IMR-90 (cell line): ENCODE results near the gene PIK3R5. TPM values are rescaled to one million over a fixed set of nuclear protein-coding genes. Genes with fewer than 3 reads are reported as not detected.

Source experiments
- ATAC-seq: fragments of 200-7000 bp; cut with Tn5 transposase; 2 replicates; pipeline ENCODE4 v1.9.1; 2020; ENCODE audit warnings: low read depth, mild to moderate bottlenecking, moderate library complexity
- BruUV-seq: library from RNA; stranded (reverse); fragments of 400-500 nt; replicated peaks from 2 replicates; lab custom pipeline; 2021; lab: Mats Ljungman, UMichigan
- CTCF ChIA-PET: fragments of 300-600 bp; formaldehyde crosslinking; extraction: SDS; loops from one replicate; lab custom pipeline; 2021; ENCODE audit warnings: antibody characterized with exemption; lab: Yijun Ruan, JAX
- POLR2A ChIA-PET: fragments of 300-600 bp; sonication (Branson Sonifier 250); formaldehyde crosslinking; loops from one replicate; lab custom pipeline; 2022; ENCODE audit warnings: antibody characterized with exemption; ENCODE audit not compliant: unreplicated experiment; lab: Charles Lee
- DNase-seq: peaks from one replicate; pipeline ENCODE4 v3.0.0; 2013
- H2AFZ ChIP-seq: replicated peaks from 2 replicates; pipeline ENCODE3; 2013; ENCODE audit warnings: low read length, mild to moderate bottlenecking; ENCODE audit not compliant: poor library complexity
- H2AK5ac ChIP-seq: 2 replicates; pipeline ENCODE4 v1.6.1; 2013; ENCODE audit warnings: low read depth, low read length, inconsistent platforms
- H2AK9ac ChIP-seq: replicated peaks from 2 replicates; pipeline ENCODE3; 2013; ENCODE audit warnings: mild to moderate bottlenecking, low read depth, low read length, moderate library complexity; ENCODE audit not compliant: poor library complexity
- H2BK120ac ChIP-seq: 2 replicates; pipeline ENCODE4 v1.6.1; 2013; ENCODE audit warnings: low read depth, low read length, inconsistent platforms
- H2BK15ac ChIP-seq: 3 replicates; pipeline ENCODE4 v1.6.1; 2013; ENCODE audit warnings: low read depth, low read length, inconsistent platforms
- H2BK20ac ChIP-seq: 2 replicates; pipeline ENCODE4 v1.6.1; 2013; ENCODE audit warnings: low read depth, mild to moderate bottlenecking, inconsistent platforms, low read length, moderate library complexity
- H2BK5ac ChIP-seq: 2 replicates; pipeline ENCODE4 v1.6.1; 2013; ENCODE audit warnings: mild to moderate bottlenecking, low read depth, low read length, inconsistent platforms; ENCODE audit not compliant: poor library complexity, severe bottlenecking
- H3K14ac ChIP-seq: replicated peaks from 2 replicates; pipeline ENCODE4 v1.6.1; 2013; ENCODE audit warnings: low read depth, low read length, inconsistent platforms
- H3K18ac ChIP-seq: 2 replicates; pipeline ENCODE4 v1.6.1; 2013; ENCODE audit warnings: low read depth, low read length, control low read depth
- H3K23ac ChIP-seq: 2 replicates; pipeline ENCODE4 v1.6.1; 2013; ENCODE audit warnings: low read depth, low read length, inconsistent platforms
- H3K27ac ChIP-seq: 2 replicates; pipeline ENCODE4 v1.5.1; 2013; ENCODE audit warnings: mild to moderate bottlenecking, control low read depth, low read length; ENCODE audit not compliant: insufficient read depth
- H3K27me3 ChIP-seq: 2 replicates; pipeline ENCODE4 v1.6.1; 2013; ENCODE audit warnings: low read length; ENCODE audit not compliant: control insufficient read depth, insufficient read depth
- H3K36me3 ChIP-seq: 2 replicates; pipeline ENCODE4 v1.6.1; 2013; ENCODE audit warnings: low read length, mixed read lengths; ENCODE audit not compliant: control insufficient read depth, insufficient read depth
- H3K4ac ChIP-seq: 2 replicates; pipeline ENCODE4 v1.6.1; 2013; ENCODE audit warnings: low read depth, low read length, inconsistent platforms
- H3K4me1 ChIP-seq: 2 replicates; pipeline ENCODE4 v1.6.1; 2013; ENCODE audit warnings: low read length, mixed read lengths; ENCODE audit not compliant: control insufficient read depth, insufficient read depth
- H3K4me2 ChIP-seq: 2 replicates; pipeline ENCODE4 v1.6.1; 2013; ENCODE audit warnings: low read depth, mild to moderate bottlenecking, control low read depth, low read length, moderate library complexity
- H3K4me3 ChIP-seq: 2 replicates; pipeline ENCODE4 v1.5.1; 2013; ENCODE audit warnings: low read depth, mild to moderate bottlenecking, control low read depth, low read length, moderate library complexity; ENCODE audit not compliant: insufficient read depth
- H3K56ac ChIP-seq: 2 replicates; pipeline ENCODE4 v1.6.1; 2013; ENCODE audit warnings: low read length, inconsistent platforms; ENCODE audit not compliant: insufficient read depth; ENCODE audit errors: extremely low read depth
- H3K79me1 ChIP-seq, 2 experiments: 2 replicates each; pipeline ENCODE4 v1.6.1; 2013; ENCODE audit warnings: low read length in 2 of 2, inconsistent platforms in 1 of 2, low read depth in 1 of 2
- H3K9ac ChIP-seq: 2 replicates; pipeline ENCODE4 v1.6.1; 2013; ENCODE audit warnings: low read depth, low read length, control low read depth
- H3K9me1 ChIP-seq: 2 replicates; pipeline ENCODE4 v1.6.1; 2013; ENCODE audit warnings: low read length, inconsistent platforms; ENCODE audit not compliant: insufficient read depth
- H3K9me3 ChIP-seq: 2 replicates; pipeline ENCODE4 v1.6.1; 2013; ENCODE audit warnings: low read length; ENCODE audit not compliant: control insufficient read depth, insufficient read depth
- H4K20me1 ChIP-seq: 2 replicates; pipeline ENCODE4 v1.6.1; 2013; ENCODE audit warnings: low read length, inconsistent platforms; ENCODE audit not compliant: insufficient read depth
- H4K5ac ChIP-seq: 2 replicates; pipeline ENCODE4 v1.6.1; 2013; ENCODE audit warnings: mild to moderate bottlenecking, low read depth, low read length, control low read depth
- H4K8ac ChIP-seq, 2 experiments: 2 replicates each; pipeline ENCODE4 v1.6.1; 2013; ENCODE audit warnings: low read depth in 2 of 2, low read length in 2 of 2, control low read depth in 1 of 2, inconsistent platforms in 1 of 2
- H4K91ac ChIP-seq: 2 replicates; pipeline ENCODE4 v1.6.1; 2013; ENCODE audit warnings: low read depth, low read length, inconsistent platforms; ENCODE audit not compliant: insufficient read depth
- CEBPB ChIP-seq: IDR thresholded peaks from 2 replicates; pipeline ENCODE4 v1.6.1; 2012; ENCODE audit warnings: low read depth, low read length, improper control_type of control experiment
- FOS ChIP-seq: fragments of 150-350 bp; IDR thresholded peaks from 2 replicates; pipeline ENCODE4 v1.6.1; 2016; ENCODE audit warnings: low read depth, low read length
- MXI1 ChIP-seq: IDR thresholded peaks from 2 replicates; pipeline ENCODE4 v1.6.1; 2012; ENCODE audit warnings: low read depth, mild to moderate bottlenecking, low read length, moderate library complexity, borderline replicate concordance
- WGBS, 2 experiments: methylation state at CpG; one replicate each; pipeline versions ENCODE4 v1.1.5 to v1.1.7; 2013; ENCODE audit warnings: missing lambda C conversion rate in 2 of 2; ENCODE audit not compliant: insufficient read length in 1 of 2; ENCODE audit errors: extremely low coverage in 2 of 2; 5-methylcytosine and 5-hydroxymethylcytosine counted together
- dilution Hi-C: fragments of 300-500 bp; cut with HindIII; formaldehyde crosslinking; loops from one replicate; pipeline ENCODE4 v1.14.3; 2018; ENCODE audit warnings: low sequenced_read_pairs; ENCODE audit not compliant: unreplicated experiment
- in situ Hi-C: fragments of 300-500 bp; cut with MboI; formaldehyde crosslinking; loops from 3 replicates; pipeline ENCODE4 v1.14.3; 2019; ENCODE audit warnings: low sequenced_read_pairs, inconsistent platforms, mixed read lengths
- intact Hi-C: fragments of 100-400 bp; cut with micrococcal nuclease; formaldehyde crosslinking; loops from 2 replicates; pipeline ENCODE4 v1.10.0; 2022
- polyA plus RNA-seq, 3 experiments: library from polyadenylated mRNA; depleted of rRNA; stranded (reverse); fragments of >200 nt; gene quantifications; 2 replicates each; pipeline ENCODE4 v1.2.3, GENCODE V29; 2012; ENCODE audit warnings: low replicate concordance in 1 of 3
- total RNA-seq: library from RNA; depleted of rRNA; stranded (reverse); fragments of >200 nt; gene quantifications from 2 replicates; pipeline ENCODE4 v1.2.3, GENCODE V29; 2012

PIK3R5 gene
- total and polyA plus RNA-seq, 2 of the 4 experiments (the other 2 are of a cell fraction), result not detected

DNA sequence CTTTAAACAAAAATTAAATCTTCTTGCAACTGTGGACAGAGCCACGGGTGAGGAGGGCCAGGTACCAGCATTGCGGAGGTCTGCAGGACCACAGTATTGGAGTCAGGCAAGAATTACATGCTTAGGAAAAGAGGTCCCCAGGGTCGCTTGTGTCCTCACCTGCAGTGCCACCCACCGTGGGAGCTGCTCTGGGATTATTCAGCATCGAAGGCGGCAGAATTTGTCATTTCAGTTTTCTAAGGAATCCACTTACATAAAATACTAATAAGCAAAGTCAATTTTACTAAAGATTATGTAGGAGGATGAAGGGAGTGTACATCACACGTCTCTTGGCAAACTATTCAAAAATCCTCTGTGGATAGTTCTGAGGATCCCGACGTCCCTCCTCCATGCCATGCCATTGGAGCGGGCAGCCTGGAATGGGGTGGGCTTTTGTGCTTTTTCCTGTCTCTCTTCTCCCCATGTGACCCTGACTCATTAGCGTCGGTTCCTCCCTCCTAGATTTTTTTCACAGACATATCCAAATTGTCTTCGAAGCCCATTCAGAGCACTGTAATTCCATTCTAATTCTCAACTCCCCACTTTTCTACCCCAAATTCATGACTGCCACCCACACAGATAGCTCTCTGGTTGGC, 95.0 kb downstream of the PIK3R5 start:
- no TSS peak for BruUV-seq

More for the DNA sequence above, 95.0 kb downstream of the PIK3R5 start:
- in situ Hi-C loops (no loop called here), dilution Hi-C loops (no loop called here), intact Hi-C loops (no loop called here)
- Histone ChIP-seq H2BK15ac (no peak overlapping the region), H3K79me1 (no peaks in the 10 kb centered on the region), H2AFZ (no peak overlapping the region), H3K9me3 (no peaks in the 10 kb centered on the region), H2AK9ac (no peak overlapping the region), H3K9me1 (no peaks in the 10 kb centered on the region), H2AK5ac (no peak overlapping the region), H3K9ac (no peak overlapping the region), H3K14ac (no peak overlapping the region), H3K36me3 (no peaks in the 10 kb centered on the region), H3K4me3 (no peak overlapping the region), H2BK5ac (no peak overlapping the region), H2BK120ac (no peak overlapping the region), H3K56ac (no peak overlapping the region), H3K4ac (no peak overlapping the region), H3K27ac (no peak overlapping the region), H3K23ac (no peak overlapping the region), H4K20me1 (no peaks in the 10 kb centered on the region), H4K5ac (no peak overlapping the region), H4K91ac (no peak overlapping the region), H3K27me3 (peaks cover 3% of the 10 kb centered on the region; the same call in 1 of the 2 replicates), H4K8ac (no peak overlapping the region), H2BK20ac (no peak overlapping the region), H3K4me2 (no peak overlapping the region), H3K4me1 (no peaks in the 10 kb centered on the region), H3K18ac (no peak overlapping the region)
- CTCF ChIA-PET, result no interaction called here
- TF ChIP-seq FOS (no peak), CEBPB (no peak), MXI1 (no peak)
- no peak for ATAC-seq
- WGBS, 2 experiments, result 81% methylated on average over 3 of the region's 13 CpGs; no CpG with 5 or more reads in 1 of the 2 experiments
- POLR2A ChIA-PET, result no interaction called here
- no peak for DNase-seq
